Measurements from ENCODE around the gene LINGO3. TPM values are rescaled to one million over a fixed set of nuclear protein-coding genes. Genes with fewer than 3 reads are reported as not detected.

Gene LINGO3
- total and polyA plus RNA-seq, 2 of the 4 experiments (the other 2 are of a cell fraction) = not detected

DNA sequence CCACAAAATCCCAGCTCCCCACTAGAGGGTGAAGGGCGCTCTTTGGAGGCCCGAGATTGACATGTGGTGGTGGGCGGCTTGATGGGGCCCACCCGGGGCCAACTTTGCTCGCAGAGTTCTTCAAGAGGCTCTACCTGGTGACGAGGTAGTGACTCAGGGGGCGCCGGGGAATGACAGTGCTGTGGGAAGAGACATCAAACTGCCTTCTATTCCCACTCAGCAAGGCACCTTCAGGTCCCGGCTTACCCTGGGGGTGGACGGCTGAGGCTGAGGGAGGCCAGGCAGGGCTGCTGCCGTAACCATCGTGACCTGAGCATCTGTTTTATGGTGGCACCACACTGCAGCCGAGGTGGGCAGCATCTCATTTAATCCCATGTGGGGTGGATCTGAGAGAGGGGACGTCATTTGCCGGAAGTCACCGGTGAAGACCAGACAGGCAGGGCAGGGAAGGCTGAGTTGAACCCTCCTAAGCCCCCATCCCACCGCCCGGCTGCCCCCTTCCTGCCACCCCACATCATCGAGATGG is 1.6 kb downstream of the LINGO3 start:
- Histone ChIP-seq H3K9ac (ENCODE audit: low read depth, low read length) (no peak overlapping the region), H2BK120ac (ENCODE audit: low read depth, low read length) (no peak overlapping the region), H3K27ac (ENCODE audit: insufficient read depth, low read length) (no peak overlapping the region), H3K4me2 (ENCODE audit: low read depth, low read length) (no peak overlapping the region), H3K79me1 (ENCODE audit: low read depth in 1 of 2, low read length in 2 of 2) (no peaks in the 10 kb centered on the region), H3K4me1 (ENCODE audit: control insufficient read depth, insufficient read depth, low read length) (peaks cover 8% of the 10 kb centered on the region; the same call in 1 of the 2 replicates), H3K27me3 (ENCODE audit: control insufficient read depth, insufficient read depth, low read length) (peaks cover 56% of the 10 kb centered on the region), H3K4ac (ENCODE audit: low read depth, low read length) (no peak overlapping the region), H3K18ac (ENCODE audit: low read depth, low read length) (no peak overlapping the region), H3K4me3 (ENCODE audit: insufficient read depth, low read depth, low read length) (no peak overlapping the region), H3K9me3 (ENCODE audit: control insufficient read depth, insufficient read depth, low read length) (no peaks in the 10 kb centered on the region; the same call in 1 of the 2 replicates), H3K36me3 (ENCODE audit: control insufficient read depth, insufficient read depth, low read length) (no peaks in the 10 kb centered on the region), H4K20me1 (ENCODE audit: insufficient read depth, low read length) (0 out of 2 replicates have a peak, but pooled peaks cover 8% of the 10 kb centered on the region), H4K8ac (ENCODE audit: low read depth in 2 of 2, low read length in 2 of 2) (no peak overlapping the region), H4K5ac (ENCODE audit: low read depth, low read length) (no peak overlapping the region), H3K14ac (replicated peaks; ENCODE audit: low read depth, low read length) (no peak overlapping the region), H4K91ac (ENCODE audit: insufficient read depth, low read depth, low read length) (no peak overlapping the region), H2BK15ac (ENCODE audit: low read depth, low read length) (no peak overlapping the region), H3K56ac (ENCODE audit: extremely low read depth, insufficient read depth, low read length) (no peak overlapping the region), H2AFZ (replicated peaks; ENCODE audit: low read length, poor library complexity) (no peak overlapping the region), H3K9me1 (ENCODE audit: insufficient read depth, low read length) (no peaks in the 10 kb centered on the region), H2BK20ac (ENCODE audit: low read depth, low read length) (no peak overlapping the region), H2AK5ac (ENCODE audit: low read depth, low read length) (no peak overlapping the region), H2BK5ac (ENCODE audit: low read depth, low read length, poor library complexity, severe bottlenecking) (no peak overlapping the region), H3K23ac (ENCODE audit: low read depth, low read length) (no peak overlapping the region), H2AK9ac (replicated peaks; ENCODE audit: low read depth, low read length, poor library complexity) (no peak overlapping the region)
- in situ Hi-C loops (cut with MboI; ENCODE audit: low sequenced_read_pairs) = no loop called here
- POLR2A ChIA-PET (ENCODE audit: unreplicated experiment) = no interaction called here
- DNase-seq = no peak
- intact Hi-C loops (cut with micrococcal nuclease) = no loop called here
- TF ChIP-seq SMC3 (IDR thresholded peaks at IDR 0.05; ENCODE audit: low read depth, low read length) (no peak), FOS (IDR thresholded peaks at IDR 0.05; ENCODE audit: low read depth, low read length) (no peak), NFE2L2 (IDR thresholded peaks at IDR 0.05; ENCODE audit: low read depth, low read length) (no peak), RAD21 (IDR thresholded peaks at IDR 0.05; ENCODE audit: low read length) (no peak), POLR2A (IDR thresholded peaks at IDR 0.05; ENCODE audit: low read depth, low read length) (no peak), RFX5 (IDR thresholded peaks at IDR 0.05; ENCODE audit: low read depth, low read length) (no peak), MAZ (IDR thresholded peaks at IDR 0.05; ENCODE audit: borderline replicate concordance, low read depth, low read length) (no peak), BHLHE40 (IDR thresholded peaks at IDR 0.05; ENCODE audit: low read depth, low read length) (no peak), MAFK (IDR thresholded peaks at IDR 0.05; ENCODE audit: low read depth, low read length) (no peak), RCOR1 (IDR thresholded peaks at IDR 0.05; ENCODE audit: insufficient replicate concordance, low read length) (no peak), CHD1 (IDR thresholded peaks at IDR 0.05; ENCODE audit: low read depth, low read length) (no peak), MXI1 (IDR thresholded peaks at IDR 0.05; ENCODE audit: borderline replicate concordance, low read depth, low read length) (no peak), CEBPB (IDR thresholded peaks at IDR 0.05; ENCODE audit: low read depth, low read length) (no peak)
- TF ChIP-seq, protein P1, sequence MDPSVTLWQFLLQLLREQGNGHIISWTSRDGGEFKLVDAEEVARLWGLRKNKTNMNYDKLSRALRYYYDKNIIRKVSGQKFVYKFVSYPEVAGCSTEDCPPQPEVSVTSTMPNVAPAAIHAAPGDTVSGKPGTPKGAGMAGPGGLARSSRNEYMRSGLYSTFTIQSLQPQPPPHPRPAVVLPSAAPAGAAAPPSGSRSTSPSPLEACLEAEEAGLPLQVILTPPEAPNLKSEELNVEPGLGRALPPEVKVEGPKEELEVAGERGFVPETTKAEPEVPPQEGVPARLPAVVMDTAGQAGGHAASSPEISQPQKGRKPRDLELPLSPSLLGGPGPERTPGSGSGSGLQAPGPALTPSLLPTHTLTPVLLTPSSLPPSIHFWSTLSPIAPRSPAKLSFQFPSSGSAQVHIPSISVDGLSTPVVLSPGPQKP (IDR thresholded peaks at IDR 0.05; ENCODE audit: borderline replicate concordance, low read depth, low read length) = no peak
- TF ChIP-seq, protein P2, sequence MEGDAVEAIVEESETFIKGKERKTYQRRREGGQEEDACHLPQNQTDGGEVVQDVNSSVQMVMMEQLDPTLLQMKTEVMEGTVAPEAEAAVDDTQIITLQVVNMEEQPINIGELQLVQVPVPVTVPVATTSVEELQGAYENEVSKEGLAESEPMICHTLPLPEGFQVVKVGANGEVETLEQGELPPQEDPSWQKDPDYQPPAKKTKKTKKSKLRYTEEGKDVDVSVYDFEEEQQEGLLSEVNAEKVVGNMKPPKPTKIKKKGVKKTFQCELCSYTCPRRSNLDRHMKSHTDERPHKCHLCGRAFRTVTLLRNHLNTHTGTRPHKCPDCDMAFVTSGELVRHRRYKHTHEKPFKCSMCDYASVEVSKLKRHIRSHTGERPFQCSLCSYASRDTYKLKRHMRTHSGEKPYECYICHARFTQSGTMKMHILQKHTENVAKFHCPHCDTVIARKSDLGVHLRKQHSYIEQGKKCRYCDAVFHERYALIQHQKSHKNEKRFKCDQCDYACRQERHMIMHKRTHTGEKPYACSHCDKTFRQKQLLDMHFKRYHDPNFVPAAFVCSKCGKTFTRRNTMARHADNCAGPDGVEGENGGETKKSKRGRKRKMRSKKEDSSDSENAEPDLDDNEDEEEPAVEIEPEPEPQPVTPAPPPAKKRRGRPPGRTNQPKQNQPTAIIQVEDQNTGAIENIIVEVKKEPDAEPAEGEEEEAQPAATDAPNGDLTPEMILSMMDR (conservative IDR thresholded peaks at IDR 0.05; ENCODE audit: low read depth, low read length) = no peak
- TF ChIP-seq, protein P3, sequence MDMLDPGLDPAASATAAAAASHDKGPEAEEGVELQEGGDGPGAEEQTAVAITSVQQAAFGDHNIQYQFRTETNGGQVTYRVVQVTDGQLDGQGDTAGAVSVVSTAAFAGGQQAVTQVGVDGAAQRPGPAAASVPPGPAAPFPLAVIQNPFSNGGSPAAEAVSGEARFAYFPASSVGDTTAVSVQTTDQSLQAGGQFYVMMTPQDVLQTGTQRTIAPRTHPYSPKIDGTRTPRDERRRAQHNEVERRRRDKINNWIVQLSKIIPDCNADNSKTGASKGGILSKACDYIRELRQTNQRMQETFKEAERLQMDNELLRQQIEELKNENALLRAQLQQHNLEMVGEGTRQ (IDR thresholded peaks at IDR 0.05; ENCODE audit: low read depth, low read length) = no peak
- ATAC-seq (ENCODE audit: low read depth) = no peak
- no CpG with 5 or more reads among the region's 19 CpGs for WGBS, 2 experiments (ENCODE audit: extremely low coverage in 2 of 2, insufficient read length in 1 of 2)
- no TSS peak for BruUV-seq (replicated peaks)
- dilution Hi-C loops (cut with HindIII; ENCODE audit: low sequenced_read_pairs, unreplicated experiment) = no loop called here
- CTCF ChIA-PET = no interaction called here
